HG03558 (cell line): ENCODE results near the gene C1QC.

Experiments used
- ATAC-seq: cut with Tn5 transposase; IDR thresholded peaks from one replicate; pipeline ENCODE4 v1.9.1; 2021; ENCODE audit warnings: moderate number of reproducible peaks; ENCODE audit not compliant: unreplicated experiment; ENCODE audit errors: extremely low read depth

Gene C1QC

GRCh38 chr1:22618056-22618455 is 25.4 kb upstream of the C1QC start:
- no peak for ATAC-seq

DNA sequence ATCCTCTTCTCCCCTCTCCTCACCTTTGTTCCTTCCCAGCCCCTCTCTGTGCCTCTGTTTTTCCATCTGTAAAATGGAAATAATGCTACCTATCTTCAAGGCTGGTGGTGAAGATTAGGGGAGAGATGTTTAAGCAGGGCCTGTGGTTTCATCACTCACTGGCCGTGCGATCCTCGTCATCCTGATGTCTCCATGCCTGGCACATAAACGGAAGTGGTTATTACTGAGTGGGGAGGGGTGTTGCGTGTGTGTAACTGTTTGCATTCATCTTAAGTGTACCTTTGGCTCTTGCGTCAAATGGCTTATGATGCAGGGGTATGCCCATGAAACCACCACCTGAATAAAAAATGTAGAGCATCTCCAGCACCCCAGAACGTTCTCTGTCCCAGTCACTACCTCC is 24.2 kb upstream of the C1QC start:
- ATAC-seq = no peak

DNA sequence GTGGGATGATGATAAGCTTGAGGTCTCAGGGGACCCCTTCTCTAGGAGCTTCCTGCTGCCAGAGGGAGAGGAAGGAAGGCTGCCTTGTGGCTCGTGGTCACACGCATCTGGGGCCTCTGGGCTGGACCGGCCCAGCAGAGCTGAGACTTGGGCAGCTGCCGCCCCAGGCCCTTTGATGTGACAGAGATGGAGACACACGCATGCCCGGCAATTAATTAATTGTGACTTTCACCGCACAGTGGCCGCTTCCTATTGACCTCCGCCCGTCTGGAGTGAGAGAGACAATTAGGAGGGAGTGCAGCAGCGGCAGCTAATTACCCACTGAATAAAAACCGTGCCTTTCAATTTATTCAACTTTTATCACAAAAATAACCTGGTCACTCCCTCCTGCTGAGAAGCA is 23.6 kb upstream of the C1QC start:
- ATAC-seq = no peak

DNA sequence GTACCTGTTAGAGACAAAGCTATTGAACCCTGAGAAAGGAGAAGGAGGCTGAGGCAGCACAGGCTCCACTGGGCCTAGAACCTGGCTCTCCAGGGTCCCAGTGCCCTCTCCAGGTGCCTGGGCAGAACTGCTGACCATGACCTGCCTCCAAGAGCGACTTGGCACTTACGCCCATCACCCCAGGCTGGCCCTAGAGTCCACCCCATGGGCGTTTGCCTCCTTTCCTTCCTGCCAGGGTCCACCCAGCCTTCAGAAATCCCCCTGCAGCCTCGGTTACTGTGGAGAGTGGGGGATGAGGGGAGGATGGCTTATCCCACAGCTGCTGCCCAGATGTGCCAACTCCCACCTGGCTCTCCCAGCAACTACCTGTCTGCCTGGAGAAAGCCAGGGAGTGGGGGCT is 21.7 kb upstream of the C1QC start:
- ATAC-seq = no peak

GRCh38 chr1:22625262-22625925 is 18.0 kb upstream of the C1QC start:
- ATAC-seq = no peak

DNA sequence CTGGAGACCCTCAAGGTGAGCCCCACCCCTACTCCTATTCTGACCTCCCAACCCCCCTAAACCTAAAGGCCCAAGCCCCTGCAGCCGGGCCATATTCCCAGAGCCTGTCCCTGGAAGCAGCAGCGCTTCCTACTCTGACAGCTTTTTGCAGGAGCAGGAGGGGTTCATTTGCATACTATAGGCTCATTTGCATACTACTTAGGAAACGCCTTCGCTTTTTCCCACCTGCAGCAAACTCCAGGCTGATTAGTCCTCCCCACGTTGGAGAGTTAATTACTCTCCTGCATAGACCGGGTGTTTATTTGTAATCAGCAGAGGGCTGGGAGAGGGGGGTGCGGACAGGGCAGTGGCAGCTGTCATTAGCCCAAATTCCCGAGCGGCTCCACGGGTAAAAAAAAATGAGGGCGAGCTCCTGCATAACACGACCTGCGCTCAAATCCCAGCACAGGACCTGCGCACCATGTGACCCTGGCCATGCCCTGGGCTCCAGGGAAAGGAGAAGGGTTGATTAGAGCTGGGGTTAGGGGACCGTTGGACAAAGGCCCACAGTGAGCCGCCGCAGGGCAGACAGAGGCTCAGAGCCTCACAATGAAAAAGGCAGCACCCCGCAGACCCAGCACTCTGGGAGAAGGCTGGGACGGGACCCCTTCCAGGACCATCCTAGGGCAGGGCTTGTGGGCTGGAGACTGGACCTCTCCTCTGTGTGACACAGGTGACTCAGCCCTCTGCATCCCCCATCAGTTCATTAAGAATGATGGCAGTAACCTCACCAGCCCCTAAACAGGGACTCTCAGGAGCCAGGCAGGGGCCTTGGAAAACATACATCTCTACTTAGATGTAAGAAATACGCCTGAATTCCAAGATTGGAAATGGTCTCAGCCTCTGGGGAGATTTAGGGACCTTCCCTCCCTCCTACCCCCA is 16.9 kb upstream of the C1QC start:
- ATAC-seq = no peak

DNA sequence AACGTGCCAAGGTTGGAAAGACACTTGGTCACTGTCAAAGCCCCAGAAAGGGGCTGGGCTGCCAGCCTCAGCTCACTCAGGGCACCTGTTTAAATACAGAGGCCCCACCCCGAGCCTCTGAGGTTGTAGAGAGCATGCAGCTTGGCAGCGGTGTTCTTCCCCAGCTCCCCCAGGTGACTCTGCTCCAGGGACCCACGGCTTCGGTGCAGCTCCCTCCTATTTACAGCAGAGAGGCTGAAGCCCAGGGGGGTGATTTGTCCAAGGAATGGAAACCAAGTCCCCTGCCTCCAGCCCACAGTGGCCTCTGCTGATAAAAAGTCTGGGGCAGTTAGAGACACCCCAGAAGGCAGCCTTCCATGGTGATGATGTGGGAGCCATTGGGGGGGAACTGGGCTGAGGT is 16.1 kb upstream of the C1QC start:
- no peak for ATAC-seq

DNA sequence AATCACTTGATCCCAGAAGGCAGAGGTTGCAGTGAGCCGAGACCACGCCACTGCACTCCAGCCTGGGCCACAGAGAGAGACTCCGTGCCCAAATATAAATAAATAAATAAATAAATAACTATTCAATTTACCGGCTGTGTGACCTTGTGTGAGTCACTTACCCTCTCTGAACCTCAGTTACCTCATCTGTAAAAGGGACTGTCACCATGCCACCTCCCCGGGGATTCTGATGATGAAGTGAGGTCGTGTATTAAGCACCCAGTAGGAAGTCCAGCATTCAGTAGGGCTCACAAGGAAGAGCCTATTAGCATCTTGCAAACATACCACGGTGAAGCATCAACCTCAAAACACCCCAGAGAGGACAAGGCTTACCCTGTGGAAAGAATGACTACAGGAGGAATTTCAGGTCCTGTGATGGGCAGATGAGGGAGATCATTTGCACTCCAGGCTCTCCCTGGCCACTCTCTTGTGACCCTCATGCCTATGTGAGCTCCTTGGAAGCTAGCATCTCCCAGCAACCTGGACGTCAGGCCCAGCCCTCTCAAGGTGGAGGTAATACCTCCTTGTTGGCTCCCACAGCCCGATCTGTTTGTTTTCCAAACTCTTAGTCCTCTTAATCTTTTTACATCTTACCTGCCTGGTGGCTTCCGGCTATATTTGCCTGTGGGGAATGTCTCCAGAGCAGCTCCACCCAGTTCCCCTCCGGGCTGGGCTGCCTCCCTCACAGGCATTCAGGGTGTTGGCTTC is 14.6 kb upstream of the C1QC start:
- no peak for ATAC-seq

- no peak for ATAC-seq
Observed at GRCh38 chr1:22629886-22630285, 13.5 kb upstream of the C1QC start.

GRCh38 chr1:22633697-22634463 is 9.6 kb upstream of the C1QC start:
- ATAC-seq = no peak

GRCh38 chr1:22635436-22635835 is 8.0 kb upstream of the C1QC start:
- no peak for ATAC-seq

DNA sequence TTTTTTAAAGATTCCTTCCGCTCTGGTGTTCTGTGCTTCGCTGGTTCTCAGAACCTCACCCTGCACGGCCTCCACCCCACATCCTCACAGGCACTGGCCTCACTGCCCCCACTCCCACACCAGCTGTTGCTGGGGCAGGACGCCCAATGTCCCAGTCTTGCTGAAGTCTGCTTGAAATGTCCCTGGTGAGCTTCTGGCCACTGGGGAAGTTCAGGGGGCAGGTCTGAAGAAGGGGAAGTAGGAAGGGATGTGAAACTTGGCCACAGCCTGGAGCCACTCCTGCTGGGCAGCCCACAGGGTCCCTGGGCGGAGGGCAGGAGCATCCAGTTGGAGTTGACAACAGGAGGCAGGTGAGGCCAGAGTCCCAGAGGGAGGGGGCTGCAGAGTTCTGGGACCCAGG is 7.1 kb upstream of the C1QC start, which contains the start of gene C1QA:
TSS of gene C1QA (plus strand) at position 276 of the 400 bp plus-strand sequence. CDS start 989 bp downstream, outside the sequence.
- ATAC-seq = no peak

- no peak for ATAC-seq
Observed at GRCh38 chr1:22636927-22637326, 6.5 kb upstream of the C1QC start.

DNA sequence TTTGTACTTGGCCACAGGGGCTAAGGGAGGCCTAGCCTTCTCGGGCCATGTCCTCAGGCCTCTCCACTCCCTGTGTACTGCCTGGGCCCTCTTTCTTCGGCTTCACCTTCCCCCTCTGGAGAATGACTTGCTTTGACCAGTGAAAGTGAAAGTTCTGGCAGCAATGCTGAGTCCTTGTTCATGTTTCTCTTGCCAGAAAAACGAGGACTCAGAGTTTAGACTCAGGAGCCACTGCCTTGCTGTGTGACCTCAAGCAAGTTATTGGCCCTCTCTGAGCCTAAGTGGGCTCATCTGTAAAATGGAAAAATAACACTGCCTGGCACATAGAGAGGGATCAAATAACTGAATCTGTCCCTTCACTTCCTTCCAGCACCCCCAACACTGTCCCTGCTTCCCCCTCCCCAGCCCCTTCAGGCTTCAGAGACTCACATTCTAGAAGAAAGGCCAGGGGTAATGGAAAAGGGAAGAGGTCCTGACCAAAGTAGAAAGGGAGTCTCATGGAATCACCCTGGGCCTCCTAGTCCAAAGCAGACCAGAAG is 5.5 kb upstream of the C1QC start:
- no peak for ATAC-seq

GRCh38 chr1:22638476-22639234 is 4.8 kb upstream of the C1QC start:
- no peak for ATAC-seq

- ATAC-seq = no peak
Observed at GRCh38 chr1:22639286-22639685, 4.1 kb upstream of the C1QC start.

DNA sequence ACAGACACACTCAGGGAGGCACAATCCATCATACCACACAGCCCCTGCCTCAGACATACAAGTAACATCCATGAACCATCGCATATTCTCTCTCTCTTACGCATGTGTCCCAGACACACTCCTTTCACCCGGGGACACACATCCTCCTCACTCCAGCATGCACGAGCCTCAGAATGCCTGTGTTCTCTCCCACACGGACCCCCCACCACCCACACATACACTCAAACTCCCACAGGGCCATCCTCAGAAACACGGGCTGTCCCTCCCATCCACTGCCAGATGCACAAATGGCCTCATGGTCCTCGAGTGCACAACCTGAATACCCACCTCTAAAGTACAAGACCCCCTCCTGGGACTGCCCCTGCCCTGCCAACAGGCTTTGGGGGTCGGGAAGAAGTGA is 2.2 kb upstream of the C1QC start:
- ATAC-seq = no peak

DNA sequence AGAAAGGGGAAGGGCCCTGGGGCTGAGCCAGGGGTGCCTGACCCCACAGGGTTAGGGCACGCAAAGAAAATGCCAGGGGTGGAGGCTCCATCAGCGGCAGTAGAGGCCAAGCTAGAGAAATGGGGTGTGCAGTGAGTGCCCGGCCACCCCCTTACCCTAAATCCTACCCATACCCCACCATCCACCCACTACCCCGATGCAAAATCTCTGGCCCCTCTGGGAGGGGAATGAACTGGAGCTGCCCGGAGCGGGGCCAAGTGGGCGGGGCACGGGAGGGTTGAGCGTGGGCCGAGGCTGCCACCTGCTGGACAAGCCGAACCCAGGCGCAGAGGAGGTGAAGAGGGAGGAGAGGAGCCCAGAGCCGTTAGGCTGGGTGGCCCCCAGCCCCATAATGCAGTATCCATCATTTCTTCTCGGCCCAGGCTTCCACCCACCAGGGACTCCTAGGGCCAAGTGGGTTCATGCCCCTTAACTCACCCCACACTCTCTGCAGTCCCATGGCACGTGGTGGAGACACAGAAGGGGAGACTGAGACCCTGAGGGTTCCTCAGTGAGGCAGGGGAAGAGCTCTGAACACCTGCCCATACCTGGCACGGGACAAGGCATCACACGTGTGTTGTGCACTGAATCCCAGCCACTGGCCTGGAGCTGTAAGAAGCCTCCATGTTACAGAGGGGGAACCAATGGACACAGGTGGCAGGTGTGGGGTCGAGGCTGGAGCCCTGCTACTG is 1.4 kb upstream of the C1QC start:
- ATAC-seq = no peak

DNA sequence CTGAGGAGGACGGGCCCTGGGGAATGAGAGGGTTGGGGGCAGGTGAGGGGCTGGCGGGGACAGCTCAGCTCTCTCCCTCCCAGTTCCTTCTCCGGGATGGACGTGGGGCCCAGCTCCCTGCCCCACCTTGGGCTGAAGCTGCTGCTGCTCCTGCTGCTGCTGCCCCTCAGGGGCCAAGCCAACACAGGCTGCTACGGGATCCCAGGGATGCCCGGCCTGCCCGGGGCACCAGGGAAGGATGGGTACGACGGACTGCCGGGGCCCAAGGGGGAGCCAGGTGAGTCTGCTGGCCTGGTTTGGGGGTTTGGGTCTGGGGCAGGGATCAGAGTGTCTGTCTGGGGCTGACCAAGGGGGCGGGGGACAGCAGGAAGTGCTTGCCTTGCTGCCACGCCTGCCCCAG is 495 bp downstream of the C1QC start:
- no peak for ATAC-seq
